H1 (cell line): ENCODE data around the gene SLC41A2. TPM values are rescaled to one million over a fixed set of nuclear protein-coding genes. Genes with fewer than 3 reads are reported as not detected.

ENCODE experiments used
- CTCF ChIA-PET: fragments of 300-600 bp; sonication (Branson Sonifier 250); formaldehyde crosslinking; loops from one replicate; lab custom pipeline; 2021; ENCODE audit not compliant: partially characterized antibody; lab: Charles Lee
- POLR2A ChIA-PET: fragments of 300-600 bp; sonication (Branson Sonifier 250); formaldehyde crosslinking; loops from one replicate; lab custom pipeline; 2021; ENCODE audit warnings: inconsistent platforms; ENCODE audit not compliant: partially characterized antibody; lab: Charles Lee
- DNase-seq, 2 experiments: peaks; one replicate each; pipeline versions ENCODE4 v3.0.0 to v3.0.0-alpha.2; 2010 to 2022; ENCODE audit warnings: low spot score in 2 of 2, low read depth in 1 of 2, mixed read lengths in 1 of 2
- FAIRE-seq: peaks from 2 replicates; lab custom pipeline; 2011; peaks lifted over from hg19 to GRCh38; lab: Jason Lieb, UNC
- H2AFZ ChIP-seq: 2 replicates; pipeline ENCODE4 v1.8.1; 2012; ENCODE audit warnings: low read length, inconsistent platforms
- H2AK5ac ChIP-seq: 2 replicates; pipeline ENCODE4 v1.6.1; 2013; ENCODE audit warnings: low read depth, low read length
- H2BK120ac ChIP-seq: replicated peaks from 2 replicates; pipeline ENCODE3; 2013; ENCODE audit warnings: low read depth, low read length, inconsistent platforms
- H2BK12ac ChIP-seq: 2 replicates; pipeline ENCODE4 v1.6.1; 2013; ENCODE audit warnings: low read depth, low read length
- H2BK15ac ChIP-seq: 2 replicates; pipeline ENCODE4 v1.6.1; 2013; ENCODE audit warnings: low read length
- H2BK20ac ChIP-seq: 2 replicates; pipeline ENCODE4 v1.6.1; 2013; ENCODE audit warnings: low read length
- H2BK5ac ChIP-seq: 2 replicates; pipeline ENCODE4 v1.6.1; 2013; ENCODE audit warnings: low read depth, low read length
- H3K14ac ChIP-seq: 2 replicates; pipeline ENCODE4 v1.6.1; 2013; ENCODE audit warnings: inconsistent platforms; ENCODE audit not compliant: insufficient read length
- H3K18ac ChIP-seq: 2 replicates; pipeline ENCODE4 v1.6.1; 2013; ENCODE audit warnings: low read length; ENCODE audit errors: extremely low read depth
- H3K23ac ChIP-seq: 2 replicates; pipeline ENCODE4 v1.6.1; 2013; ENCODE audit warnings: inconsistent platforms; ENCODE audit not compliant: insufficient read length
- H3K23me2 ChIP-seq: 2 replicates; pipeline ENCODE4 v1.6.1; 2013; ENCODE audit warnings: low read depth, low read length
- H3K27ac ChIP-seq: 2 replicates; pipeline ENCODE4 v1.6.1; 2011; ENCODE audit warnings: low read depth, low read length, inconsistent platforms
- H3K27me3 ChIP-seq, 4 experiments: replicated peaks in 1 of 4; 1 replicate in 1 of 4; 2 replicates in 3 of 4; pipeline versions ENCODE4 v1.6.1 to v1.8.1; 2011 to 2013; ENCODE audit warnings: low read length in 3 of 4, mild to moderate bottlenecking in 3 of 4, inconsistent platforms in 2 of 4, mixed read lengths in 2 of 4, moderate library complexity in 1 of 4; ENCODE audit not compliant: control insufficient read depth in 3 of 4, insufficient read depth in 3 of 4; ENCODE audit errors: extremely low read depth in 1 of 4
- H3K36me3 ChIP-seq, 4 experiments: 2 replicates each; pipeline versions ENCODE4 v1.6.1 to v1.8.1; 2011 to 2013; ENCODE audit warnings: mild to moderate bottlenecking in 4 of 4, low read length in 3 of 4, moderate library complexity in 2 of 4, control low read depth in 1 of 4, inconsistent platforms in 1 of 4; ENCODE audit not compliant: insufficient read depth in 4 of 4, control insufficient read depth in 2 of 4
- H3K4ac ChIP-seq: replicated peaks from 2 replicates; pipeline ENCODE3; 2013; ENCODE audit warnings: low read length, low read depth, mixed read lengths, inconsistent platforms; ENCODE audit not compliant: insufficient read length
- H3K4me1 ChIP-seq, 4 experiments: replicated peaks in 1 of 4; 1 replicate in 1 of 4; 2 replicates in 3 of 4; pipeline versions ENCODE4 v1.6.1 to v1.8.1; 2011 to 2013; ENCODE audit warnings: low read length in 3 of 4, inconsistent platforms in 2 of 4, mixed read lengths in 1 of 4; ENCODE audit not compliant: insufficient read depth in 4 of 4, control insufficient read depth in 3 of 4
- H3K4me2 ChIP-seq, 2 experiments: 2 replicates each; pipeline versions ENCODE4 v1.6.1 to v1.8.1; 2011 to 2013; ENCODE audit warnings: low read depth in 2 of 2, low read length in 2 of 2, control low read depth in 1 of 2, inconsistent platforms in 1 of 2, mild to moderate bottlenecking in 1 of 2; ENCODE audit not compliant: insufficient read depth in 1 of 2
- H3K4me3 ChIP-seq, 4 experiments: fragments of 200-600, 300-600 bp in 1 of 4; sonication (generic), shearing (Covaris generic), sonication (Bioruptor Twin) in 1 of 4; 2 replicates each; pipeline versions ENCODE4 v1.5.1 to v1.8.1; 2011 to 2016; ENCODE audit warnings: low read length in 4 of 4, low read depth in 3 of 4, control low read depth in 2 of 4, inconsistent platforms in 2 of 4, mild to moderate bottlenecking in 2 of 4, mixed read lengths in 1 of 4, moderate library complexity in 1 of 4; ENCODE audit not compliant: insufficient read depth in 2 of 4; ENCODE audit errors: extremely low read depth in 1 of 4
- H3K56ac ChIP-seq: replicated peaks from 2 replicates; pipeline ENCODE3; 2013; ENCODE audit warnings: low read depth, mild to moderate bottlenecking, mixed read lengths, low read length, inconsistent platforms; ENCODE audit not compliant: insufficient read length
- H3K79me1 ChIP-seq: 2 replicates; pipeline ENCODE4 v1.6.1; 2013; ENCODE audit warnings: low read depth, low read length, control low read depth
- H3K79me2 ChIP-seq, 2 experiments: 2 replicates each; pipeline versions ENCODE4 v1.6.1 to v1.8.1; 2012 to 2013; ENCODE audit warnings: low read length in 2 of 2, mild to moderate bottlenecking in 2 of 2, inconsistent platforms in 1 of 2; ENCODE audit not compliant: insufficient read depth in 2 of 2, control insufficient read depth in 1 of 2
- H3K9ac ChIP-seq, 4 experiments: replicated peaks in 1 of 4; 1 replicate in 1 of 4; 2 replicates in 3 of 4; pipeline versions ENCODE4 v1.6.1 to v1.8.1; 2011 to 2013; ENCODE audit warnings: low read depth in 3 of 4, low read length in 3 of 4, control low read depth in 2 of 4, mild to moderate bottlenecking in 2 of 4, moderate library complexity in 2 of 4, inconsistent platforms in 1 of 4; ENCODE audit errors: extremely low read depth in 1 of 4
- H3K9me3 ChIP-seq, 2 experiments: 2 replicates each; pipeline versions ENCODE4 v1.6.1 to v1.8.1; 2012 to 2013; ENCODE audit warnings: mild to moderate bottlenecking in 2 of 2, moderate library complexity in 2 of 2, control low read depth in 1 of 2, inconsistent platforms in 1 of 2, low read depth in 1 of 2, low read length in 1 of 2, mixed read lengths in 1 of 2; ENCODE audit not compliant: insufficient read depth in 2 of 2
- H4K20me1 ChIP-seq, 2 experiments: replicated peaks in 1 of 2; 2 replicates each; pipeline versions ENCODE3 to v1.8.1; 2011 to 2013; ENCODE audit warnings: inconsistent platforms in 2 of 2, low read length in 2 of 2, mild to moderate bottlenecking in 1 of 2; ENCODE audit not compliant: insufficient read depth in 2 of 2, control insufficient read depth in 1 of 2
- H4K5ac ChIP-seq: 2 replicates; pipeline ENCODE4 v1.6.1; 2013; ENCODE audit warnings: low read length, low read depth, mixed read lengths, inconsistent platforms; ENCODE audit not compliant: insufficient read length
- H4K8ac ChIP-seq: 2 replicates; pipeline ENCODE4 v1.8.0; 2013; ENCODE audit warnings: mild to moderate bottlenecking, moderate library complexity, low read length, inconsistent platforms; ENCODE audit not compliant: insufficient read depth; ENCODE audit errors: extremely low read depth
- H4K91ac ChIP-seq: replicated peaks from 2 replicates; pipeline ENCODE3; 2013; ENCODE audit warnings: low read length, mixed read lengths, inconsistent platforms; ENCODE audit not compliant: insufficient read length
- BRCA1 ChIP-seq: IDR thresholded peaks from 2 replicates; pipeline ENCODE4 v1.6.1; 2012; ENCODE audit warnings: low read depth, low read length, improper control_type of control experiment
- CBX5 ChIP-seq: fragments of 300-800, 300-1000 bp; sonication (generic); IDR thresholded peaks from 2 replicates; pipeline ENCODE4 v1.7.1; 2016; ENCODE audit warnings: antibody characterized with exemption, low read length, low read depth
- CTBP2 ChIP-seq: IDR thresholded peaks from 2 replicates; pipeline ENCODE4 v1.7.0; 2011; ENCODE audit warnings: borderline replicate concordance, mild to moderate bottlenecking, moderate library complexity, mixed read lengths, low read length; ENCODE audit not compliant: insufficient read depth, insufficient read length
- CTCF ChIP-seq, 3 experiments: IDR thresholded peaks; 1 replicate in 2 of 3; 2 replicates in 1 of 3; pipeline versions ENCODE4 v1.5.1 to v1.6.1; 2011; ENCODE audit warnings: low read length in 3 of 3, mild to moderate bottlenecking in 3 of 3, inconsistent platforms in 2 of 3, low read depth in 1 of 3, moderate library complexity in 1 of 3; ENCODE audit not compliant: insufficient read depth in 1 of 3; ENCODE audit errors: control extremely low read depth in 1 of 3
- E2F6 ChIP-seq: IDR thresholded peaks from 2 replicates; pipeline ENCODE4 v1.6.1; 2012; ENCODE audit warnings: inconsistent platforms
- EP300 ChIP-seq, 2 experiments: IDR thresholded peaks; 1 replicate in 1 of 2; 2 replicates in 1 of 2; pipeline ENCODE4 v1.6.1; 2011 to 2012; ENCODE audit warnings: low read depth in 2 of 2, low read length in 2 of 2, mild to moderate bottlenecking in 2 of 2, borderline replicate concordance in 1 of 2, inconsistent platforms in 1 of 2, moderate library complexity in 1 of 2
- RAD21 ChIP-seq, 2 experiments: IDR thresholded peaks in 1 of 2; conservative IDR thresholded peaks in 1 of 2; 2 replicates each; pipeline ENCODE4 v1.6.1; 2011; ENCODE audit warnings: low read depth in 2 of 2, low read length in 2 of 2, improper control_type of control experiment in 1 of 2, inconsistent platforms in 1 of 2, mild to moderate bottlenecking in 1 of 2, moderate library complexity in 1 of 2
- WGBS, 2 experiments: shearing (Covaris generic) in 1 of 2; methylation state at CpG; one replicate each; pipeline versions ENCODE4 v1.1.6 to v1.1.7; 2013 to 2015; ENCODE audit warnings: low lambda C conversion rate in 2 of 2, mixed read lengths in 2 of 2, inconsistent platforms in 1 of 2, low coverage in 1 of 2, missing lambda C conversion rate in 1 of 2; ENCODE audit not compliant: insufficient replicate concordance in 2 of 2, insufficient coverage in 1 of 2, insufficient read length in 1 of 2; ENCODE audit errors: extremely low coverage in 1 of 2, missing lambda C conversion rate in 1 of 2; 5-methylcytosine and 5-hydroxymethylcytosine counted together
- polyA plus RNA-seq, 7 experiments: library from polyadenylated mRNA; depleted of rRNA in 3 of 7; stranded (reverse) in 5 of 7; unstranded in 2 of 7; fragments of >200 nt in 5 of 7; fragments of 200-250 nt in 2 of 7; gene quantifications; 1 replicate in 5 of 7; 2 replicates in 1 of 7; 4 replicates in 1 of 7; pipeline versions ENCODE4 v1.2.1 to v1.2.3, GENCODE V29; 2011 to 2013; ENCODE audit warnings: missing spikeins in 2 of 7, mixed read lengths in 2 of 7
- total RNA-seq: library from RNA; stranded (reverse); fragmentation: NEBNext Ultra II Directional; extraction: Animal tissue kit (Norgen Biotek cat#: 25700); gene quantifications from 2 replicates; pipeline ENCODE4 v1.2.1, GENCODE V29; 2021
- TF ChIP-seq, protein P1 (sequence below): IDR thresholded peaks from 2 replicates; pipeline ENCODE4 v1.6.1; 2011; ENCODE audit warnings: low read length, improper control_type of control experiment

The SLC41A2 gene
- total and polyA plus RNA-seq, 2 of the 8 experiments (the other 6 are each of a cell fraction or from before 2014, with no cell fraction given) = 0.79 to 3.0 TPM

GRCh38 chr12:104952816-104953215 lies 5.3 kb downstream of the SLC41A2 start:
- no peak overlapping the region for H2BK5ac ChIP-seq
- no peak overlapping the region for H2AK5ac ChIP-seq
- H3K4me3 ChIP-seq = no peak overlapping the region
- no peaks in the 10 kb centered on the region for H3K4me1 ChIP-seq
- no peak overlapping the region for H3K4ac ChIP-seq
- H3K79me1 ChIP-seq = no peaks in the 10 kb centered on the region
- ChIA-PET CTCF (interaction anchor here (1.3 kb wide), 1 partner anchor 49 kb away, joined by 3 read pairs; no protein-coding TSS in a partner anchor), POLR2A (no interaction called here)
- DNase-seq (no peak), FAIRE-seq (no peak)
- no peak overlapping the region for H4K8ac ChIP-seq
- no peak overlapping the region for H3K27ac ChIP-seq
- no peak overlapping the region for H4K91ac ChIP-seq
- H3K18ac ChIP-seq = no peak overlapping the region
- no peaks in the 10 kb centered on the region for H3K9me3 ChIP-seq
- H3K9ac ChIP-seq = no peak overlapping the region
- 90% methylated on average over 3 of the region's 3 CpGs; no CpG with 5 or more reads in 1 of the 2 experiments for WGBS, 2 experiments
- no peak overlapping the region for H3K56ac ChIP-seq
- H4K5ac ChIP-seq = no peak overlapping the region
- H3K27me3 ChIP-seq = peaks cover 0 to 10% (median 6%) of the 10 kb centered on the region in 4 experiments; a peak in 5 of 7 replicates
- no peak overlapping the region for H3K4me2 ChIP-seq
- H3K79me2 ChIP-seq = no peaks in the 10 kb centered on the region
- H3K23me2 ChIP-seq = peaks cover 2% of the 10 kb centered on the region; the same call in 1 of the 2 replicates
- no peak overlapping the region for H3K23ac ChIP-seq
- H3K36me3 ChIP-seq = no peaks in the 10 kb centered on the region
- no peak overlapping the region for H2BK15ac ChIP-seq
- no peak overlapping the region for H2BK20ac ChIP-seq
- no peak overlapping the region for H2BK12ac ChIP-seq
- no peak overlapping the region for H3K14ac ChIP-seq
- H4K20me1 ChIP-seq = no peaks in the 10 kb centered on the region
- H2AFZ ChIP-seq = no peak overlapping the region
- H2BK120ac ChIP-seq = no peak overlapping the region
- TF ChIP-seq CBX5 = no peak
- no peak for TF ChIP-seq CTBP2
- TF ChIP-seq BRCA1 = no peak
- no peak for TF ChIP-seq CTCF (IDR thresholded peaks at IDR 0.05; ENCODE audit: control extremely low read depth in 1 of 3, insufficient read depth in 1 of 3, low read depth in 1 of 3, low read length in 3 of 3)
- TF ChIP-seq RAD21 (IDR thresholded peaks at IDR 0.05 in 1 of 2, conservative IDR thresholded peaks at IDR 0.05 in 1 of 2; ENCODE audit: low read depth in 2 of 2, low read length in 2 of 2) = no peak
- TF ChIP-seq, protein P1, sequence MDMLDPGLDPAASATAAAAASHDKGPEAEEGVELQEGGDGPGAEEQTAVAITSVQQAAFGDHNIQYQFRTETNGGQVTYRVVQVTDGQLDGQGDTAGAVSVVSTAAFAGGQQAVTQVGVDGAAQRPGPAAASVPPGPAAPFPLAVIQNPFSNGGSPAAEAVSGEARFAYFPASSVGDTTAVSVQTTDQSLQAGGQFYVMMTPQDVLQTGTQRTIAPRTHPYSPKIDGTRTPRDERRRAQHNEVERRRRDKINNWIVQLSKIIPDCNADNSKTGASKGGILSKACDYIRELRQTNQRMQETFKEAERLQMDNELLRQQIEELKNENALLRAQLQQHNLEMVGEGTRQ = no peak
- TF ChIP-seq EP300 (IDR thresholded peaks at IDR 0.05; ENCODE audit: borderline replicate concordance in 1 of 2, low read depth in 2 of 2, low read length in 2 of 2) = no peak
- no peak for TF ChIP-seq E2F6
